Transverse colon (tissue), 4 donors: ENCODE data around the gene KCNT2. TPM values are rescaled to one million over a fixed set of nuclear protein-coding genes. Genes with fewer than 3 reads are reported as not detected.

ENCODE experiments used
- DNase-seq: peaks from one replicate; pipeline ENCODE4 v3.0.0-alpha.2; 2019
- H3K27ac ChIP-seq, 4 donors: fragments of 200-600 bp; sonication (generic); 2 replicates each; pipeline ENCODE4 v1.5.1; 2016 to 2018; ENCODE audit warnings: inconsistent platforms in 4 of 4
- H3K27me3 ChIP-seq: fragments of 200-600 bp; sonication (generic); 2 replicates; pipeline ENCODE4 v1.5.1; 2017; ENCODE audit warnings: inconsistent platforms
- H3K36me3 ChIP-seq, 4 donors: fragments of 200-600 bp; sonication (generic); 2 replicates each; pipeline ENCODE4 v1.5.1; 2017 to 2019; ENCODE audit warnings: inconsistent platforms in 4 of 4
- H3K4me1 ChIP-seq, 4 donors: fragments of 200-600 bp; sonication (generic); 2 replicates each; pipeline ENCODE4 v1.5.1; 2017 to 2020; ENCODE audit warnings: inconsistent platforms in 4 of 4
- H3K4me3 ChIP-seq, 4 donors: fragments of 200-600 bp; sonication (generic); 1 replicate in 1 of 4; 2 replicates in 3 of 4; pipeline versions ENCODE4 v1.5.1 to v1.6.1; 2017 to 2019; ENCODE audit warnings: inconsistent platforms in 4 of 4
- H3K9me3 ChIP-seq, 2 donors: fragments of 200-600 bp; sonication (generic); 2 replicates each; pipeline ENCODE4 v1.5.1; 2017 to 2019; ENCODE audit warnings: inconsistent platforms in 2 of 2
- EP300 ChIP-seq: sonication (generic); formaldehyde crosslinking; IDR thresholded peaks from one replicate; pipeline ENCODE4 v1.6.1; 2017; ENCODE audit warnings: antibody characterized with exemption, low read depth
- POLR2A ChIP-seq: fragments of 450-650 bp; IDR thresholded peaks from one replicate; pipeline ENCODE4 v1.6.1; 2016; ENCODE audit warnings: antibody characterized with exemption, mild to moderate bottlenecking, moderate library complexity
- POLR2AphosphoS5 ChIP-seq, 3 donors: sonication (generic); formaldehyde crosslinking; IDR thresholded peaks; one replicate each; pipeline ENCODE4 v1.6.1; 2016; ENCODE audit warnings: antibody characterized with exemption in 3 of 3
- whole genome bisulfite sequencing, 2 donors: methylation state at CpG; one replicate each; pipeline ENCODE4 v1.1.5; 2018; ENCODE audit warnings: low coverage in 1 of 2; 5-methylcytosine and 5-hydroxymethylcytosine counted together
- in situ Hi-C, 4 donors: fragments of 200-750 bp; cut with MboI; loops; one replicate each; pipeline versions ENCODE4 v1.15.0 to v1.15.1; 2017; ENCODE audit warnings: low sequenced_read_pairs in 3 of 4, low pct_ligation_motif_present in 1 of 4, low pct_unique_long_range_greater_than_20kb in 1 of 4
- intact Hi-C: fragments of 100-400 bp; cut with DNase I; formaldehyde crosslinking; loops from one replicate; pipeline ENCODE4 v1.15.1; 2023; ENCODE audit warnings: low total_unique reads
- total RNA-seq, 4 donors: library from RNA; depleted of rRNA; stranded (reverse); fragments of >200 nt; gene quantifications; one replicate each; pipeline ENCODE4 v1.1.0, GENCODE V29; 2016
- TF ChIP-seq, protein P1 (sequence below), 5 experiments: fragments of 200-600 bp in 3 of 5; fragments of 450-650 bp in 2 of 5; sonication (generic) in 3 of 5; IDR thresholded peaks; 1 replicate in 2 of 5; 2 replicates in 3 of 5; pipeline ENCODE4 v1.5.1; 2016 to 2017; ENCODE audit warnings: antibody characterized with exemption in 5 of 5, inconsistent platforms in 3 of 5, mild to moderate bottlenecking in 2 of 5, moderate library complexity in 1 of 5

The KCNT2 gene
- total RNA-seq, 4 donors from 2014 or later, result 0.80 to 1.7 (median 0.96) TPM; not detected in 1

DNA sequence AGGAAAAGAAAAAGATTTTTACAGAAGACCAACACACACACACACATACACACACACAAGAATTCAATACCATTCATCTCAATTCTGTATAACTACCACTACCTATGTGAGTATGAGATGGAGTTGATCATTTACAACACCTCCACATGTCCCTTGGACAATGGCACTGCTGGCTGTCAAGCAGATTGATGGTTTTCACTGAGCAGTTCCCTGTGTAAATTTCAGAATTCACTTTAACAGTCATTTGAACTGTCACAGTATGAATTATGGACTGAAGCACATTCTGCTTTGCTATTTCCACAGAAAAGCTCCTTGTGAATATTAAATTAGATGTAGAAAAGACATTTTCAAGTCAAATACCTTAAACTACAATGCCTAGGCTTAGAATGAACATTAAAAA, 14.3 kb downstream of the KCNT2 start:
- Histone ChIP-seq H3K4me1 (no peaks in the 10 kb centered on the region), H3K4me3 (no peak overlapping the region), H3K27ac (no peak overlapping the region), H3K27me3 (no peaks in the 10 kb centered on the region), H3K36me3 (no peaks in the 10 kb centered on the region), H3K9me3 (no peaks in the 10 kb centered on the region)
- in situ Hi-C loops, result no loop called here
- intact Hi-C loops, result no loop called here
- DNase-seq, result no peak
- TF ChIP-seq, protein P1, sequence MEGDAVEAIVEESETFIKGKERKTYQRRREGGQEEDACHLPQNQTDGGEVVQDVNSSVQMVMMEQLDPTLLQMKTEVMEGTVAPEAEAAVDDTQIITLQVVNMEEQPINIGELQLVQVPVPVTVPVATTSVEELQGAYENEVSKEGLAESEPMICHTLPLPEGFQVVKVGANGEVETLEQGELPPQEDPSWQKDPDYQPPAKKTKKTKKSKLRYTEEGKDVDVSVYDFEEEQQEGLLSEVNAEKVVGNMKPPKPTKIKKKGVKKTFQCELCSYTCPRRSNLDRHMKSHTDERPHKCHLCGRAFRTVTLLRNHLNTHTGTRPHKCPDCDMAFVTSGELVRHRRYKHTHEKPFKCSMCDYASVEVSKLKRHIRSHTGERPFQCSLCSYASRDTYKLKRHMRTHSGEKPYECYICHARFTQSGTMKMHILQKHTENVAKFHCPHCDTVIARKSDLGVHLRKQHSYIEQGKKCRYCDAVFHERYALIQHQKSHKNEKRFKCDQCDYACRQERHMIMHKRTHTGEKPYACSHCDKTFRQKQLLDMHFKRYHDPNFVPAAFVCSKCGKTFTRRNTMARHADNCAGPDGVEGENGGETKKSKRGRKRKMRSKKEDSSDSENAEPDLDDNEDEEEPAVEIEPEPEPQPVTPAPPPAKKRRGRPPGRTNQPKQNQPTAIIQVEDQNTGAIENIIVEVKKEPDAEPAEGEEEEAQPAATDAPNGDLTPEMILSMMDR (IDR thresholded peaks at IDR 0.05), result no peak
- TF ChIP-seq EP300, result no peak
- TF ChIP-seq POLR2AphosphoS5 (IDR thresholded peaks at IDR 0.05), result no peak
- no peak for TF ChIP-seq POLR2A

DNA sequence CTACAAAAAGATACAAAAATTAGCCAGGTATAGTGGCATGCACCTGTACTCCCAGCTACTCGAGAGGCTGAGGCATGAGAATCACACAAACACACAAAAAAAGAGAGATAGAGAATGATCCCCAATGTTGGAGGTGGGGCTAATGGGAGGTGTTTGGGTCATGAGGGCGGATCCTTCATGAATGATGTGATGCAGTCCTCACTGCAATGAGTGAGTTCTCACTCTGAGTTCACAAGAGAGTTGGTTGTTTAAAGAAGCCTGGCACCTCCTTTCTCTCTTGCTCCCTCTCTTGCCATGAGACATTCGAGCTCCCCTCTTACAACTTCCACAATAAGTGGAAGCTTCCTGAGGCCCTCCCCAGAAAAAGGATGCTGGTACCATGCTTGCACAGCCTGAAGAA, 17.3 kb downstream of the KCNT2 start:
- TF ChIP-seq EP300, result no peak
- no peak for TF ChIP-seq POLR2A
- no peak for TF ChIP-seq POLR2AphosphoS5 (IDR thresholded peaks at IDR 0.05)
- TF ChIP-seq, protein P1 (IDR thresholded peaks at IDR 0.05), result no peak
- no peaks in the 10 kb centered on the region for H3K9me3 ChIP-seq
- no peak for DNase-seq
- H3K36me3 ChIP-seq, result no peaks in the 10 kb centered on the region
- WGBS, 2 donors, result 59 to 80% methylated on average over 3 of the region's 3 CpGs
- no peak overlapping the region for H3K27ac ChIP-seq
- H3K4me1 ChIP-seq, result no peaks in the 10 kb centered on the region
- intact Hi-C loops, result no loop called here
- in situ Hi-C loops, result no loop called here
- no peaks in the 10 kb centered on the region for H3K27me3 ChIP-seq
- no peak overlapping the region for H3K4me3 ChIP-seq

DNA sequence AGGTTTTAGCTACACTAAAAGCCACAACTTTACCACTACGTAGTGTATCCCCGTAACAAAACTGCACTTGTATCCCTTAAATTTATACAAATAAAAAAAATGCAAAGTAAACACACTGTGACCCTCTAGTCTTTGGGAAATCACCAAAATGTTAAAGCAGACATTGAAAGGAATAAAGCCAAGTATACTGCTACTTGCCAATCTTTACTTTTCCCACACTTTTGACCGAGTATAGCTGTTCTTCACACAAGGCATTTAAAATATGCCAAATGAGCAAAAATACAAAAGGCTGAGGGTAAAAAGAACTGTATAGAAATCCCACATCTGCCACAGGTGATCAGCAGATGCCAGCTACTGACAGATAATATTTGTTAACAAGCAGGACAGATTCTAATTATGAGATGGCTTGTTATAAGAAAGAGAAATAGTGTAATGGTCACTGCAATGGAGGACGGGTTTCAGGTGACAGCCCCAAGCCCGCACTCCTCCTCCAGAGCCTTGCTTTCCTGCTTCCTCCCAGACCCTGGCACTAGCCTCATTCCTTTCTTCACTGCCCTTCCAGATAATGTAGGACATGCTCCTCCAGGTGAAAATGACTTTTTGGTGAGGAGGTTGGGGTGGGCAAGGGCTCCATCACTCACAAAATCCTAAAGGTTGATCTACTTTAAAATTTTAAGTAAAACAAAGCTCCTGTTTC, 18.1 kb downstream of the KCNT2 start:
- Histone ChIP-seq H3K9me3 (no peaks in the 10 kb centered on the region), H3K27me3 (no peaks in the 10 kb centered on the region), H3K4me3 (no peak overlapping the region), H3K27ac (no peak overlapping the region), H3K36me3 (no peaks in the 10 kb centered on the region), H3K4me1 (no peaks in the 10 kb centered on the region)
- no peak for DNase-seq
- intact Hi-C loops (no loop called here), in situ Hi-C loops (no loop called here)
- no peak for TF ChIP-seq POLR2A
- no peak for TF ChIP-seq POLR2AphosphoS5 (IDR thresholded peaks at IDR 0.05)
- TF ChIP-seq, protein P1 (IDR thresholded peaks at IDR 0.05), result no peak
- TF ChIP-seq EP300, result no peak
- 63 to 76% methylated on average over 5 of the region's 5 CpGs for WGBS, 2 donors

DNA sequence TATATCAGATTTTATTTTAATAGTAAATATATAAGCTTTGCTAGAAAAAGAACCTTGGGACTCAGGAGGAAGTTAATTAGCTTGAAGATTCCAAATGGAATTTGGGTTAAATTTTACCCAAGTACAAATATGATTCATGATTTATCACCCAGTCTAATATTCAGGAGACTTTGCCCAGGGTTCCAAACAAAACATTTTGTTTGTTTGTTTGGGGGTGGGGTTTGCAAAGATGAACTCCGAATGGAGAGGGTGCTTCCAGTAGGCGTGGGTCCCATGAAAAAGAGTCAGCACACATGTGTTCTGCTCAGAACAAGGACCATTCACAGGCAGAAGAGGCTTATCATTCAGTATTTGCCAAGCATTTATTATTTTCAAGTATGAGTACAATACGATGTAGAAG, 23.5 kb downstream of the KCNT2 start:
- in situ Hi-C loops (no loop called here), intact Hi-C loops (no loop called here)
- WGBS, 2 donors, result 39 to 46% methylated on average over 2 to 3 of the region's 3 CpGs
- Histone ChIP-seq H3K9me3 (no peaks in the 10 kb centered on the region), H3K27me3 (no peaks in the 10 kb centered on the region), H3K36me3 (no peaks in the 10 kb centered on the region), H3K4me1 (no peaks in the 10 kb centered on the region), H3K27ac (no peak overlapping the region), H3K4me3 (no peak overlapping the region)
- DNase-seq, result no peak
- no peak for TF ChIP-seq POLR2AphosphoS5 (IDR thresholded peaks at IDR 0.05)
- no peak for TF ChIP-seq POLR2A
- TF ChIP-seq EP300, result no peak
- TF ChIP-seq, protein P1 (IDR thresholded peaks at IDR 0.05), result no peak
